HEK293T (cell line): Measurements from ENCODE around the gene ATP5ME.

Source experiments
- ARNT ChIP-seq: fragments of 450-650 bp; IDR thresholded peaks from 2 replicates; pipeline ENCODE4 v1.6.1; 2017; ENCODE audit warnings: mild to moderate bottlenecking
- BHLHE40 ChIP-seq: fragments of 450-650 bp; IDR thresholded peaks from 2 replicates; pipeline ENCODE4 v1.6.1; 2016; ENCODE audit warnings: mild to moderate bottlenecking, moderate library complexity, borderline replicate concordance
- CTBP1 ChIP-seq: fragments of 450-650 bp; IDR thresholded peaks from 2 replicates; pipeline ENCODE4 v1.6.1; 2016; ENCODE audit warnings: borderline replicate concordance
- ELF4 ChIP-seq: fragments of 450-650 bp; IDR thresholded peaks from 2 replicates; pipeline ENCODE4 v1.6.1; 2017; ENCODE audit warnings: antibody characterized with exemption
- FOXA1 ChIP-seq: fragments of 450-650 bp; IDR thresholded peaks from 2 replicates; pipeline ENCODE4 v1.6.1; 2016; ENCODE audit warnings: mild to moderate bottlenecking
- FOXK2 ChIP-seq: fragments of 450-650 bp; IDR thresholded peaks from 2 replicates; pipeline ENCODE4 v1.6.1; 2016; ENCODE audit warnings: mild to moderate bottlenecking
- L3MBTL2 ChIP-seq: fragments of 450-650 bp; conservative IDR thresholded peaks from 2 replicates; pipeline ENCODE4 v1.6.1; 2016; ENCODE audit warnings: mild to moderate bottlenecking
- LEF1 ChIP-seq: fragments of 450-650 bp; IDR thresholded peaks from 2 replicates; pipeline ENCODE4 v1.6.1; 2017; ENCODE audit warnings: mild to moderate bottlenecking, borderline replicate concordance
- NFRKB ChIP-seq: fragments of 450-650 bp; IDR thresholded peaks from 2 replicates; pipeline ENCODE4 v1.6.1; 2016; ENCODE audit warnings: mild to moderate bottlenecking, moderate library complexity
- SUZ12 ChIP-seq: fragments of 450-650 bp; IDR thresholded peaks from 2 replicates; pipeline ENCODE4 v1.6.1; 2016; ENCODE audit warnings: mild to moderate bottlenecking
- TARDBP ChIP-seq: fragments of 450-650 bp; IDR thresholded peaks from 2 replicates; pipeline ENCODE4 v1.6.1; 2016

DNA sequence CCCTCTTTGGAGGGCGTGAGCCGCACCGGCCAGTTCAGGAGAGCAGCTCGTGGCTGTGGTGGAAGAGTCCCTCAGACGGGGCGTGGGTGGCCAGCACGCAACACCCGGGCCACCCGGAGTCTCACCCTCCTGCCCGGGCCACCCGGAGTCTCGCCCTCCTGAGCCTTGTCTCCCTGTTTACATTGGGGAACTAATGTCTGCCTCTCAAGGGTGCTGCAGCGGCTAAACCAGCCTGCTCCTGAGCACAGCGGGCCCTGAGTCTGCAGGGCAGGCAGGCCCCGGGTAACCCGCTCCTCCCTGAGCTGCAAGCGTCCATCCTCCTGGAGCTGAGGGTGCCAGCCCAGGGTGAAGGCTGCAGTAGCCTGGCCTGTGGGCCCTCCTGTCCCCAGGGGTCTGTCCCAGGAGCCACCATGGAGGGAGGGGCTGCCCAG is 45.8 kb downstream of the ATP5ME start:
- no peak for TF ChIP-seq ARNT
- no peak for TF ChIP-seq CTBP1
- no peak for TF ChIP-seq FOXA1
- TF ChIP-seq LEF1: no peak
- TF ChIP-seq TARDBP: no peak
- no peak for TF ChIP-seq L3MBTL2
- no peak for TF ChIP-seq ELF4
- no peak for TF ChIP-seq NFRKB
- no peak for TF ChIP-seq FOXK2
- no peak for TF ChIP-seq BHLHE40
- TF ChIP-seq SUZ12: no peak
